ENCODE measurements around the gene RXRB. TPM values are rescaled to one million over a fixed set of nuclear protein-coding genes. Genes with fewer than 3 reads are reported as not detected.

The RXRB gene
- polyA plus RNA-seq, 3 donors: 4.5 to 74.5 (median 5.1) TPM

DNA sequence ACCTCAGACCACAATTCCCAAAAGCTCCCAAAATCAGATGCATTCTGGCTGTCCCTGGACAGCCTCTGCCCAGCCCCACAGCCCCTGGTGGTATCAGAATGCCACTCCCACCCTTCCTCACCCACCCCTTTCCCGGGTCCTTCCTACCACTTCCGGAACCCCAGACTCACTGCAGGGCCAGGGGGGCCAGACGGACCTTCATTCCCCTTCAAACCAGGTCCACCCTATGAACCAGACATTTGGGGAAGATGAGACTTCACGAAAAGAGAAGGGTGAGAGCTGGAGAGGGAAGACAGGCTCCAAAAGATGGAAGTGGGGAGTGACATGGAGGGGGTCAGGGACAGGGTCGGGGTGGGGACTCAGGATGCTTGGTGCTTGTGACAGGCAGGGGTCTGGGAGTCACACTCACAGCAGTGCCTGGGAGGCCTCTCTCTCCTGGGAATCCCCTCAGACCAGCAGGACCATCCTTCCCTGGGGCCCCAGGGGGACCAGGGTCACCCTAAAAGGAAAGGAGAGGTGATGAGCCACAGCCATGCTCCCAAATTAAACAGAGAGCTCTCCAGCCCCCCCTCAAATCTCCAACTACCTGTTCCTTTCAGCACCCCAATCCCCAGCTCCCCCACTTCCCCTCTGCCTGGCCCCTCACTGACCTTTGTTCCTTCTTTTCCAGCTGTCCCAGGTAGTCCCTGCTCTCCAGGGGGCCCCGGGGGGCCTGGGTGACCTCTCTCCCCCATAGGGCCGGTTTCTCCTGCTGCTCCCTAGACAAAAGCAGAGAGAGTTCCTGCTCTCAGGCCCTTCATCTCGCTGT is 28.4 kb downstream of the RXRB start:
- 83% methylated on average over 6 of the region's 8 CpGs for WGBS (ENCODE audit: insufficient coverage)
- no peak for DNase-seq
- no peaks in the 10 kb centered on the region for H3K36me3 Mint-ChIP-seq

DNA sequence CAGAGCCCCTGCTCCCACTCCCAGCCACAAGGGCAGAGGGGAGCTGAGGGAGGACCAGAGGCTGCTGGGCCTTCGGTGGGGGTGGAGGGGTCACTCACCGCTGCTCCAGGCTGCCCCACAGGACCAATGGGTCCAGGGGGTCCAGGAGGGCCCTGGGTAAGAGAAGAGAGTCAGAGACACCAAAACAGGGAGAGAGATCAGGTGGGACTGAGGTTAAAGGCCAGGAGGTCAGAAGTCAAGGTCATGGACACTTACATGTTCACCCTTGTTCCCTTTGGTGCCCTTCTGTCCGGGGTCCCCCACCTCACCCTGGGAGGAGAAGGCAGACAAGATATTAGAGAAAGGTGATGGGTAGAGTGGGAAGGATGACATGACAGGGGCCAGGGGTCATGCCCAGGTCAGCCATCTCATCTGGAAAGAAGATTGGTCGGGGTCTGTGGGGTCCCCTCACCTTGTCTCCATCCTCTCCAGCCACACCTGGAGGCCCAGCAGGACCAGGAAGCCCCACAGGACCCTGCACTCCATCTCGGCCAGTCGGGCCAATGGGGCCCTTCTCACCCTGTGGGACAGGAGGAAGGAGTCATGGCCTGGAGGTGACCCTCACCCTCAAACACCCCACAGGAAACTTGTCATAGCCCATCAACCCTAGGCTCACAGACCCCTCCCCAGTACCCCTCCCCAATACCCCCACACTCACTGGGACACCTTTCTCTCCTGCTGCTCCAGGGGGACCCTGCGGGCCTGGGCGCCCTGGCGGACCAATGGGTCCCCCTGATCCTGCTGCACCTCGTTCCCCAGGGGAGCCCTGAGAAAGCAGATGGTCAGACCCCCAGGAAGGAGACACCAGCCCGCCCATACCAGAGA is 29.2 kb downstream of the RXRB start:
- Histone ChIP-seq H2AFZ (ENCODE audit: insufficient read depth, low read depth, low read length, poor library complexity, severe bottlenecking) (no peak overlapping the region), H3K9me3 (replicated peaks in 1 of 2; ENCODE audit: control insufficient read depth in 1 of 2, insufficient read depth in 1 of 2, low read length in 2 of 2) (no peaks in the 10 kb centered on the region), H3K27ac (ENCODE audit: low read depth in 1 of 2, low read length in 2 of 2) (no peak overlapping the region), H3K79me2 (ENCODE audit: insufficient read depth, low read length) (no peaks in the 10 kb centered on the region), H3K36me3 (replicated peaks in 1 of 2; ENCODE audit: control insufficient read depth in 1 of 2, insufficient read depth in 2 of 2, low read length in 2 of 2) (no peaks in the 10 kb centered on the region), H4K20me1 (ENCODE audit: insufficient read depth, low read length) (no peaks in the 10 kb centered on the region), H3K4me3 (replicated peaks in 1 of 3; ENCODE audit: low read depth in 2 of 3, low read length in 3 of 3) (no peak overlapping the region), H3K4me1 (ENCODE audit: control insufficient read depth in 1 of 2, insufficient read depth in 2 of 2, low read length in 2 of 2) (no peaks in the 10 kb centered on the region), H3K27me3 (ENCODE audit: control insufficient read depth in 2 of 2, insufficient read depth in 2 of 2, low read length in 2 of 2) (no peaks in the 10 kb centered on the region), H3K9ac (ENCODE audit: insufficient read depth, low read length, poor library complexity, severe bottlenecking) (no peak overlapping the region), H3K4me2 (replicated peaks; ENCODE audit: extremely low read depth, low read length, poor library complexity, severe bottlenecking) (no peak overlapping the region)
- WGBS (ENCODE audit: insufficient coverage): 93% methylated on average over 8 of the region's 11 CpGs
- Mint-ChIP-seq H3K4me1 (no peaks in the 10 kb centered on the region), H3K4me3 (peak overlapping the region in 1 of 2 donors; percentile 20), H3K27me3 (ENCODE audit: low read depth in 3 of 3) (peaks cover 8 to 23% (median 15%) of the 10 kb centered on the region in 3 donors), H3K9me3 (no peaks in the 10 kb centered on the region), H3K36me3 (no peaks in the 10 kb centered on the region), H3K27ac (no peak overlapping the region)
- TF ChIP-seq, protein P1, sequence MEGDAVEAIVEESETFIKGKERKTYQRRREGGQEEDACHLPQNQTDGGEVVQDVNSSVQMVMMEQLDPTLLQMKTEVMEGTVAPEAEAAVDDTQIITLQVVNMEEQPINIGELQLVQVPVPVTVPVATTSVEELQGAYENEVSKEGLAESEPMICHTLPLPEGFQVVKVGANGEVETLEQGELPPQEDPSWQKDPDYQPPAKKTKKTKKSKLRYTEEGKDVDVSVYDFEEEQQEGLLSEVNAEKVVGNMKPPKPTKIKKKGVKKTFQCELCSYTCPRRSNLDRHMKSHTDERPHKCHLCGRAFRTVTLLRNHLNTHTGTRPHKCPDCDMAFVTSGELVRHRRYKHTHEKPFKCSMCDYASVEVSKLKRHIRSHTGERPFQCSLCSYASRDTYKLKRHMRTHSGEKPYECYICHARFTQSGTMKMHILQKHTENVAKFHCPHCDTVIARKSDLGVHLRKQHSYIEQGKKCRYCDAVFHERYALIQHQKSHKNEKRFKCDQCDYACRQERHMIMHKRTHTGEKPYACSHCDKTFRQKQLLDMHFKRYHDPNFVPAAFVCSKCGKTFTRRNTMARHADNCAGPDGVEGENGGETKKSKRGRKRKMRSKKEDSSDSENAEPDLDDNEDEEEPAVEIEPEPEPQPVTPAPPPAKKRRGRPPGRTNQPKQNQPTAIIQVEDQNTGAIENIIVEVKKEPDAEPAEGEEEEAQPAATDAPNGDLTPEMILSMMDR (IDR thresholded peaks at IDR 0.05): no peak
- no peak for DNase-seq
- intact Hi-C loops (cut with micrococcal nuclease): no loop called here

More for the DNA sequence above, 28.4 kb downstream of the RXRB start:
- H3K27me3 ChIP-seq (ENCODE audit: control insufficient read depth in 2 of 2, insufficient read depth in 2 of 2, low read length in 2 of 2): no peaks in the 10 kb centered on the region
- intact Hi-C loops (cut with micrococcal nuclease): no loop called here
- H3K27ac ChIP-seq (ENCODE audit: low read depth in 1 of 2, low read length in 2 of 2): no peak overlapping the region
- H2AFZ ChIP-seq (ENCODE audit: insufficient read depth, low read depth, low read length, poor library complexity, severe bottlenecking): no peak overlapping the region
- no peak overlapping the region for H3K9ac ChIP-seq (ENCODE audit: insufficient read depth, low read length, poor library complexity, severe bottlenecking)
- H3K4me2 ChIP-seq (replicated peaks; ENCODE audit: extremely low read depth, low read length, poor library complexity, severe bottlenecking): no peak overlapping the region
- H3K4me3 ChIP-seq (replicated peaks in 1 of 3; ENCODE audit: low read depth in 2 of 3, low read length in 3 of 3): no peak overlapping the region
- H3K9me3 Mint-ChIP-seq: no peaks in the 10 kb centered on the region
- no peaks in the 10 kb centered on the region for H3K36me3 ChIP-seq (replicated peaks in 1 of 2; ENCODE audit: control insufficient read depth in 1 of 2, insufficient read depth in 2 of 2, low read length in 2 of 2)
- TF ChIP-seq, protein P1 (IDR thresholded peaks at IDR 0.05): no peak
- peak overlapping the region in 1 of 7 donors; percentile 7 for H3K27ac Mint-ChIP-seq
- no peaks in the 10 kb centered on the region for H4K20me1 ChIP-seq (ENCODE audit: insufficient read depth, low read length)
- no peaks in the 10 kb centered on the region for H3K4me1 Mint-ChIP-seq
- peak overlapping the region in 1 of 2 donors; percentile 20 for H3K4me3 Mint-ChIP-seq
- H3K79me2 ChIP-seq (ENCODE audit: insufficient read depth, low read length): no peaks in the 10 kb centered on the region
- no peaks in the 10 kb centered on the region for H3K4me1 ChIP-seq (ENCODE audit: control insufficient read depth in 1 of 2, insufficient read depth in 2 of 2, low read length in 2 of 2)
- peaks cover 8 to 22% (median 17%) of the 10 kb centered on the region in 3 donors for H3K27me3 Mint-ChIP-seq (ENCODE audit: low read depth in 3 of 3)
- H3K9me3 ChIP-seq (replicated peaks in 1 of 2; ENCODE audit: control insufficient read depth in 1 of 2, insufficient read depth in 1 of 2, low read length in 2 of 2): no peaks in the 10 kb centered on the region
